T-helper 9 cell (primary cell): Measurements from ENCODE around the gene HUNK.

Experiments used
- DNase-seq: peaks from one replicate; pipeline ENCODE4 v3.0.0-alpha.2; 2020

HUNK gene

GRCh38 chr21:31898933-31899630, 26.3 kb downstream of the HUNK start:
- no peak for DNase-seq

GRCh38 chr21:31900121-31900895, 27.5 kb downstream of the HUNK start:
- no peak for DNase-seq

GRCh38 chr21:31901315-31901714, 28.5 kb downstream of the HUNK start:
- no peak for DNase-seq

- DNase-seq: no peak
These were observed 29.6 kb downstream of the HUNK start for GRCh38 chr21:31902438-31902837.

- DNase-seq: no peak
These were observed 31.1 kb downstream of the HUNK start for GRCh38 chr21:31903896-31904295.

GRCh38 chr21:31905503-31906451, 33.0 kb downstream of the HUNK start:
- no peak for DNase-seq

GRCh38 chr21:31908106-31909031, 35.5 kb downstream of the HUNK start:
- DNase-seq: no peak

GRCh38 chr21:31909153-31910073, 36.6 kb downstream of the HUNK start:
- DNase-seq: no peak

- DNase-seq: no peak
These were observed 37.3 kb downstream of the HUNK start for GRCh38 chr21:31910074-31910470.

- no peak for DNase-seq
These were observed 38.5 kb downstream of the HUNK start for GRCh38 chr21:31911138-31911907.

GRCh38 chr21:31912501-31912900, 39.7 kb downstream of the HUNK start:
- DNase-seq: no peak

GRCh38 chr21:31913182-31913608, 40.4 kb downstream of the HUNK start:
- no peak for DNase-seq

- no peak for DNase-seq
These were observed 41.7 kb downstream of the HUNK start for GRCh38 chr21:31914472-31914871.

GRCh38 chr21:31915566-31915965, 42.7 kb downstream of the HUNK start:
- no peak for DNase-seq

- no peak for DNase-seq
These were observed 44.3 kb downstream of the HUNK start for GRCh38 chr21:31917108-31917507.

GRCh38 chr21:31918250-31918775, 45.5 kb downstream of the HUNK start:
- DNase-seq: no peak

- DNase-seq: no peak
These were observed 47.5 kb downstream of the HUNK start for GRCh38 chr21:31920275-31920674.

GRCh38 chr21:31921079-31921478, 48.3 kb downstream of the HUNK start:
- no peak for DNase-seq

- DNase-seq: no peak
These were observed 50.1 kb downstream of the HUNK start for GRCh38 chr21:31922881-31923280.

- DNase-seq: no peak
These were observed 50.9 kb downstream of the HUNK start for GRCh38 chr21:31923756-31924155.
